ENCODE measurements around the gene CTDSPL.

Gene CTDSPL

DNA sequence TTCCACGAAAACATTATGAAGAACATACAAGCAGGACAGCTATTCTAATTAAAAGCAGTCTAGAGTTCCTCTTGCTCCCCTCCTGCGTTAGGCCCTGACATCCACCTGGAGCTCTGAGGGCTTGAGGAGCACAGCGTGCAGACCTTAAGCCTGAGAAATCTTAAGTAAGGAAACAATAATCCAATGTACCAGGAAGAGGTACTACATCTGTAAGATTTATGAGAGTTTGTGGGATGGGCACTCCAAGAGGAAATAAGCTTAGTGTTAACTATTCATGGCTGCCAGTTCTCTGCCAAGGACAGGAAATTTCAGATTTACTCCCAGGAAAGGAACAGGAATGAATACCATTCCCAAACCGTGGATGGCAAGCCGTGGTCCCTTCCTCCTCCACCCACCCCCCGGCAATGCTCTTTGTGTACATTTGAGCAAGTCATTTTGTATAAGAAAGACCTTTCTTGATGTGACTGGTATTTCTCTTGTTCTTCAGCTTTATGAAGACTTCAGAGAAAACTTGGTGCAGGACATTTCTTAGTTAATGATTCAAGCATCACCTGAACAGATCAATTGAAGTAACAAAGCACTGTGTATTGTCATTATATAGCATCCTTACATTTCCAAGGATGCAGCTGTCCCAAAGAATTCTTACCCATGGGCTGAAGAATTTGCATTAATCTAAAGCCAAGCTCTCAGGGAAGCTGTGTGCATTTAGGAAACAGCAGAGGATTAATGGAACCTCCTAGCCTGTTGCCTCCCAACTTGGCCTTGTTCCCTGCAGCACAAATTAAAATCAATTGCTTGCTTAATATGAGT is 100.1 kb downstream of the CTDSPL start:
- Histone ChIP-seq H3K27ac (no peak overlapping the region), H3K27me3 (no peaks in the 10 kb centered on the region), H3K36me3 (peaks cover 0 to 18% (median 0%) of the 10 kb centered on the region in 3 donors), H3K4me1 (peaks cover 0 to 27% (median 15%) of the 10 kb centered on the region in 4 donors), H3K4me3 (no peak overlapping the region), H3K9me3 (no peaks in the 10 kb centered on the region)
- TF ChIP-seq, protein P1, sequence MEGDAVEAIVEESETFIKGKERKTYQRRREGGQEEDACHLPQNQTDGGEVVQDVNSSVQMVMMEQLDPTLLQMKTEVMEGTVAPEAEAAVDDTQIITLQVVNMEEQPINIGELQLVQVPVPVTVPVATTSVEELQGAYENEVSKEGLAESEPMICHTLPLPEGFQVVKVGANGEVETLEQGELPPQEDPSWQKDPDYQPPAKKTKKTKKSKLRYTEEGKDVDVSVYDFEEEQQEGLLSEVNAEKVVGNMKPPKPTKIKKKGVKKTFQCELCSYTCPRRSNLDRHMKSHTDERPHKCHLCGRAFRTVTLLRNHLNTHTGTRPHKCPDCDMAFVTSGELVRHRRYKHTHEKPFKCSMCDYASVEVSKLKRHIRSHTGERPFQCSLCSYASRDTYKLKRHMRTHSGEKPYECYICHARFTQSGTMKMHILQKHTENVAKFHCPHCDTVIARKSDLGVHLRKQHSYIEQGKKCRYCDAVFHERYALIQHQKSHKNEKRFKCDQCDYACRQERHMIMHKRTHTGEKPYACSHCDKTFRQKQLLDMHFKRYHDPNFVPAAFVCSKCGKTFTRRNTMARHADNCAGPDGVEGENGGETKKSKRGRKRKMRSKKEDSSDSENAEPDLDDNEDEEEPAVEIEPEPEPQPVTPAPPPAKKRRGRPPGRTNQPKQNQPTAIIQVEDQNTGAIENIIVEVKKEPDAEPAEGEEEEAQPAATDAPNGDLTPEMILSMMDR (IDR thresholded peaks at IDR 0.05), result no peak
- DNase-seq, result peak in 1 of 2 donors; percentile 39
- intact Hi-C loops (cut with DNase I; ENCODE audit: low total_unique reads), result no loop called here

DNA sequence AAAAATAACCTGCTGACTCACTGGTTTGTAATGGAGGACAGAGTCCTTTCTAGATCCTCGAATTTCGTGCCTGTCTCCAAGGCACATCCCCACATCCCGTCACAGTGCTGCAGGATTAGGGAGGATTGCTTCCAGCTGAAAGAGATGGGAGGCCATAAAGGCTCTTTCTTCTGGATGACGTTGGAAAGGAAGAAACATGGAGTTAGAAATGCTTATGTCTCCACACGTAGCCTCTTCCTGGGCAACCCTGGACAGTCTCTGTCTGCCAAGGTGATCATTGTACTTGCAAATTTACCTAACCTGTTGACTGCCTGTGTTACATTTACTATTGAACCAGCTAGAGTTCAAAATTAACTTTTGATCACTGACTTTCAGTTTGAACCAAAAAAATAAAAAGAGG is 101.3 kb downstream of the CTDSPL start:
- Histone ChIP-seq H3K36me3 (peaks cover 0 to 18% (median 0%) of the 10 kb centered on the region in 3 donors), H3K27ac (peak overlapping the region; percentile 25 to 44), H3K4me3 (no peak overlapping the region), H3K9me3 (no peaks in the 10 kb centered on the region), H3K4me1 (peaks cover 0 to 25% (median 12%) of the 10 kb centered on the region in 4 donors), H3K27me3 (no peaks in the 10 kb centered on the region)
- TF ChIP-seq, protein P1 (IDR thresholded peaks at IDR 0.05), result no peak
- intact Hi-C loops (cut with DNase I; ENCODE audit: low total_unique reads), result no loop called here
- DNase-seq, result no peak

DNA sequence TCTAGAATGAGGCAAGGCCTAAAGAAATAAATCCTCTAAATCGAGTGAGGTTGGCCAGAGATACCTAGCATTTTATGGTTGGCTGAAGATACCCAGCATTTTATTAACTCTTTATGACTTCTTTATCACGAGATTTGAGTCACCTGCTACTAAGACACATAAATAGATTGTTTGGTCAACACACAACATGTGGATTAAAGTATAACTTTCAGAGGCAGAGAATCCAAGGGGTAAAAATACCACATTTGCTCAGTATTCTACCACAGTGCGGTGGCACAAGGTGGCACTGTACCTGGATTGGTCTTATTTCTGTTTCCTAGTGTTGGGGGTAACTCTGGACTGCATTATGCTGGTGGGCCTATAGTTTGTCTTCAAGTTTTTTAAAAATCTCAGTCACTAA is 102.0 kb downstream of the CTDSPL start:
- H3K4me3 ChIP-seq, result no peak overlapping the region
- TF ChIP-seq, protein P1 (IDR thresholded peaks at IDR 0.05), result no peak
- H3K36me3 ChIP-seq, result peaks cover 0 to 19% (median 0%) of the 10 kb centered on the region in 3 donors
- DNase-seq, result no peak
- no peaks in the 10 kb centered on the region for H3K9me3 ChIP-seq
- intact Hi-C loops (cut with DNase I; ENCODE audit: low total_unique reads), result no loop called here
- no peaks in the 10 kb centered on the region for H3K27me3 ChIP-seq
- H3K27ac ChIP-seq, result peak overlapping the region; percentile 25 to 44
- peaks cover 0 to 25% (median 12%) of the 10 kb centered on the region in 4 donors for H3K4me1 ChIP-seq

DNA sequence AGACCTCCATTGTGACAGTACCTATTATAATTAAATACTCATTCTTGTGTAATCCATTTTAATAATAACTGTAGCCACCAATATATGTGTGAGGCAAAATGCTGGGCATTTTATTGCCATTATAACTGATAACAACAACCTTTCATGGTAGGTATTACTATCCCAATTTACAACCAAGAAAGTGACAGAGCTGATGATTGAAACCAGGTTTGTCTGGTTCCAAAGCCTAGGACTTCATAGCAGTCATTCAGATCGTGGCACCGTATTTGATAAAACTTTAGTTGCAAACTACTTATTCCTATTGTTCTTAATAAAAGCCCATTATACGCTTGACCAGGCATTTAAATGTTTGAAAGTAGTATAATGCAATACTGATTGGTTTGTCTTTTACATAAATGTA is 102.5 kb downstream of the CTDSPL start:
- Histone ChIP-seq H3K27ac (no peak overlapping the region), H3K9me3 (no peaks in the 10 kb centered on the region), H3K27me3 (no peaks in the 10 kb centered on the region), H3K36me3 (peaks cover 0 to 24% (median 0%) of the 10 kb centered on the region in 3 donors), H3K4me3 (no peak overlapping the region), H3K4me1 (peaks cover 0 to 29% (median 12%) of the 10 kb centered on the region in 4 donors)
- TF ChIP-seq, protein P1 (IDR thresholded peaks at IDR 0.05), result no peak
- intact Hi-C loops (cut with DNase I; ENCODE audit: low total_unique reads), result no loop called here
- no peak for DNase-seq

DNA sequence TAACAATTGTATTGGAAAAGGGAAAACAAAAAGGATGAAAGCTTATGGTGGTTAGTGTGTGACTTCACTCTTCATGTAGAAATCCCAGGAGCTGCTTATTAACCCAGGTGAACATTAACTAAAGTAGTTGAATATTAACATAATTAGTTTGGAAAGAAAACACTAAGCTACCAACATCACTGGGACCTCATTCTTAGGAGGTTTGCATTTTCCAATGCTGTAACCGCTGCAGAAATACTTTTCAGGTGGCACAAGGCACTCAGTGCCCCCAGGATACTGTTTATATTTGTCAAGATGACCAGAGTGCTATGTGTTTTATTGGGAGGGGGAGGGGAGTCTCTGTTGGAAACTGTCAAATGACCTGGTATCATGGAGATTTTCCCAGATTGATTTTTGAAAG is 103.0 kb downstream of the CTDSPL start:
- intact Hi-C loops (cut with DNase I; ENCODE audit: low total_unique reads), result no loop called here
- Histone ChIP-seq H3K27me3 (no peaks in the 10 kb centered on the region), H3K4me3 (no peak overlapping the region), H3K27ac (no peak overlapping the region), H3K9me3 (no peaks in the 10 kb centered on the region), H3K36me3 (peaks cover 0 to 30% (median 0%) of the 10 kb centered on the region in 3 donors), H3K4me1 (peaks cover 0 to 32% (median 12%) of the 10 kb centered on the region in 4 donors)
- TF ChIP-seq, protein P1 (IDR thresholded peaks at IDR 0.05), result no peak
- DNase-seq, result no peak

Measured in tibial artery (tissue), 4 donors.